Hypothalamus (tissue), 51 donors: ENCODE results near the gene CCDC177.

Source experiments
- DNase-seq, 51 donors: peaks; one replicate each; lab custom pipeline; 2025; lab: John Stamatoyannopoulos, UW

Gene CCDC177

DNA sequence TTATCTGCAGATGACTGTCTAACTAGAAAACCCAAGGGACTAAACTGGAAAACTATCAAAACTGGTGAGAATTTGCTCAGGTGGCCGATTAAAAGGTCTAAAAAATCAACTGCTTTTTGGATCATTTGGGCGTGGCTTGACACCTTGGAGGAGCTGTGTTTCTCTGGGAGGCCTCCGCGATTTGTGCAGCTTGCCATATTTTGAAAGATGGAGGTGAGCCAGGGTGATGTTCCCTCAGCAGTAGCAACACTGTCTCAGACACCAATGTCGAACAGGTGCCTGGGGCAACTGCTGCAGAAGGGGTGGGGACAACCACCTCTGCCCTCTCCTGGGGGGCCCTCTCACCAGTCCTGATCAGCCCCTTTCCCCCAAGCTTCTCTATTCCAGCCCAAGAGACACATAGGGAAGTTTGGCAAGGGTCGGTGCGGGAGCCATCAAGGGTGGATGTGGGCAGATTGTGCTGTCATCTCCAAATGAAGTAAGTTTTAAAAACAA is 3.8 kb downstream of the CCDC177 start:
- DNase-seq: no peak

DNA sequence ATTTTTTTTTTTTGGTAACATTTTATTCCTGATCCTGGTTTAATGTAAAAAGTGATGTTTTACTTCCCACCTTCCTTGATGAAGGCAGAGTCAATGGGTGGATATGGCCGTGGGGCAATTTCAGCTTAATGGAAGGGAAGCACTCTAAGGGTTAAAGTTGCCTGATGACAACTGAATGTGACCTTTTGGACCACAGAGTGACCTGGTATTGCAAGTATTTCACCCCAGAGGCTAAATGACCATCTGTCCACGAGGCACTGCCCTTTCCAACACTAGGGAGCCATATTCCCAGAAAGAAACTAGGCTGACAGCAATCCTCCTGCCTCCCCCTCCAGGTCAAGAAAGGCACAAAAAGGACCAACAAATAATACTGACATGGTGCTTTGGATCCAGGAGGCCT is 4.8 kb downstream of the CCDC177 start:
- DNase-seq: no peak

GRCh38 chr14:69567563-69567962 is 7.1 kb downstream of the CCDC177 start:
- DNase-seq: no peak

DNA sequence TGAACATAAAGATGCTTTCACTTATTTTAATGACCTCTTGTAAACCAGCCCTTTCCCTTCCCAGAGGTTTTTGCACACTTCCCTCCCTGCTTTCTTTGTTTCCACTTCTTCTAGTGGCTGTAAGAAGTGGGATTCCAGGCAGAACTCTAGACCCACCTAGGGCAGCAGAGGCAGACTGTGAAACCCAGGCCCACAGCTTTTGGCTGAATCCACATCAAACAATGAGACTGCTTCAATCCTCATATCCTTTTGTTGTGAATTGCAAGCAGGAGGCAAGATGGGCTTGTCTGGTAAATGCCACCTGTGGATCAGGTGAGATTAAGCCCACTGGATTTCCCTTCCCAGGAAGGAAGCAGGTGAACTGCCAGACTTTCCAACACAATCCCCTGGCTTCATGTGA is 12.8 kb downstream of the CCDC177 start:
- no peak for DNase-seq

DNA sequence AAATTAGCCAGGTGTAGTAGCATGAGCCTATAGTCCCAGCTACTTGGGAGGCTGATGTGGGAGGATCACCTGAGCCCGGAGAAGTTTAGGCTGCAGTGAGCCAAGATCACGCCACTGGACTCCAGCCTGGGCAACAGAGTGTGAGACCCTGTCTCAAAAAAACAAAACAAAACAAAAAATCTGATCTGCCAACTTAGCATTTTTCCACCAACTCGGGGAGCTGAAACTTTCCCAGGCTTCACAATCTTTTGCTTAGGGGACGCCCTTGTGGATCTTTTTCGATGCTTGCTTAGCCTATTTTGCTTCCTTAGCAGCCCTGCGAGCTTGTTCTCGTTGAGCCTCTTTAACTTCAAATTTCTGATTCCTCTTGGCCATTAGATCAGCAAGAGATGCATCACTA is 13.8 kb downstream of the CCDC177 start:
- DNase-seq: no peak

DNA sequence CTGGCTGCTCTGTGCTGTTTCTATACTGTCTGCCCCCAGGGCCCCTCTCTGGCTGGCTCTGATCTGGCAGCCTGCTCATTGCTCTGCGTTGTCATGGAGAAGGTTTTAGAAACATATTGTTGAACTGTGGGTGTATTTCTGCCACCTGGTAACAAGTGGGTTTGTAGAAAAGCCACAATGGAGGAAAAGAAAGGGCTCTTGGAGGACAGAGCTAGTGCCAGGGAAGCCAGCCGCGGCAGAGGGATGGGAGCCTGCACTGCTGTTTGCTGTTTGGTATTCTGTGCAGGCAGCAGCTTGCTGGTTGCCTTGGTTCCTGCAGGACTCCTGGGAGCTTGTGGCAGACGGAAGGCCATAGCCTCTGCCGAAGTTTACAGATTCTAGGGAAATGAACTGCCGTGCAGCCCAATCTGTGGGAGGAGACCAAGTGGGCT is 15.1 kb downstream of the CCDC177 start:
- peak in 37 of 51 donors; percentile 8 to 85 (median 57) for DNase-seq

DNA sequence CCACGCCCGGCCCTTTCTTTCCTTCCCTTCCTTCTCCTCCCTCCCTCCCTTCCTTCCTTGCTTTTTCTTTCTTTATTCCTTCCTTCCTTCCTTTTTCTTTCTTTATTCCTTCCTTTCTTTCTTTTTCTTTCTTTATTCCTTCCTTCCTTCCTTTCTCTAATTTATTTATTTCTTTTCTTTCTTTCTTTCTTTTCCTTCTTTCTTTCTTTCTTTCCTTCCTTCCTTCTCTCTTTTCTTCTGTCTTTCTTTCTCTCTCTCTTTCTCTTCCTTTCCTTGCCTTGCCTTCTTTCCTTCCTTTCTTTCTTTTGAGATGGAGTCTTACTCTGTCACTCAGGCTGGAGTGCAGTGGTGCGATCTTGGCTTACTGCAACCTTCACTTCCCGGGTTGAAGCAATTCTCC is 15.9 kb downstream of the CCDC177 start:
- DNase-seq: no peak

DNA sequence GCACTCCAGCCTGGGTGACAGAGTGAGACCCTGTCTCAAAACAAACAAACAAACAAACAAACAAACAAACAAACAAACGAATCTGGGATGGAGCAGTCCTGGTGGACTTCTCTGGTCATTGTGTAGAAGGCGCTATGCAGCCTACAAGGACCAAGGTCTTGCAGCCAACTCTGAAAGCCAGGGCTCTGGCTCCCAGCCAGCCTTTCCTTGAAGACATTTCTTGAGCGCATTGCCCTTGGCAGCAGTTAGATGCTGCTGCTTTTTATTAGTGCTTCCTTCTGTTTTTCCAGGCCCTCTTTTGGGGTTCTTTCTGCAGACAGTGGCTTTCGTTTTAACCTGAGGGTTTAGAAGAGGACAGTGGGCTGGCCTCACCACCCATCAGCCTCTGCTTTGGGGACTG is 20.2 kb downstream of the CCDC177 start:
- DNase-seq: peak in 21 of 51 donors; percentile 2 to 62 (median 24)

GRCh38 chr14:69553252-69553651 is 21.4 kb downstream of the CCDC177 start:
- DNase-seq: no peak

GRCh38 chr14:69551511-69551910 is 23.2 kb downstream of the CCDC177 start:
- DNase-seq: no peak

GRCh38 chr14:69548566-69548965 is 26.1 kb downstream of the CCDC177 start:
- peak in 1 of 51 donors; percentile 28 for DNase-seq

DNA sequence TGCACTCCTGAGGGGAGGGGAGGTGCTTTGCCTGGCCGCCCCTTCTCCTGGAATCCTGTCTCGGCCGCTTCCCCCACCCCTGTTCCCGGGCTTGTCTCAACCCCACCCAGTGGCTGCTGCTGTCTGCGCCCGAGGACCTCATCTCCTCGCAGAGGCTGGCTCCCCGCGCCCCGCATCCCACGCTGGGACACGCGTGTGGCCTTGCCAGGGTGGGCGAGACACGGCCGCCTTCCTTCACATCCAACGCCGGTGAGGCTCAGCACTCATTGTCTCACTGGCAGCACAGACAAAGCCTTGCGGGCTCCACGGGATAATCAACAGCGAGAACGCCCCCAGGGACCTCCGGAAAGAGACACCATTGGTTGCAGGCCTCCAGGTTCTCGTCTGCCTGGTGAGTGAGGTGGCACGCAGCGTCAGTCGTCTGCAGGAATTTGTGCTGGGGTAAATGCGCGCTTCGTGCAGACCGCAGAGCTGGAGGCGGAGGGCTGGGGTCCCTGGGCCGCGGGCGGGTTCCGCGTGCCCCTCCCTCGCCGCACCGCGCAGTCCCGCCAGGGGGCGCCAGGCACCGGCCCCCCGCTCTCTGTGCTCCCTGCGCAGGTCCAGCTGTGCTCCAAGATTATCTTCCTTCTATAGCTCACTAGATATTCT is 26.8 kb downstream of the CCDC177 start:
- peak in 19 of 51 donors; percentile 8 to 80 (median 29) for DNase-seq

- DNase-seq: peak in 24 of 51 donors; percentile 2 to 73 (median 20)
Measured at GRCh38 chr14:69543341-69544115, 31.1 kb downstream of the CCDC177 start.

GRCh38 chr14:69542311-69542710 is 32.4 kb downstream of the CCDC177 start:
- peak in 1 of 51 donors; percentile 28 for DNase-seq

DNA sequence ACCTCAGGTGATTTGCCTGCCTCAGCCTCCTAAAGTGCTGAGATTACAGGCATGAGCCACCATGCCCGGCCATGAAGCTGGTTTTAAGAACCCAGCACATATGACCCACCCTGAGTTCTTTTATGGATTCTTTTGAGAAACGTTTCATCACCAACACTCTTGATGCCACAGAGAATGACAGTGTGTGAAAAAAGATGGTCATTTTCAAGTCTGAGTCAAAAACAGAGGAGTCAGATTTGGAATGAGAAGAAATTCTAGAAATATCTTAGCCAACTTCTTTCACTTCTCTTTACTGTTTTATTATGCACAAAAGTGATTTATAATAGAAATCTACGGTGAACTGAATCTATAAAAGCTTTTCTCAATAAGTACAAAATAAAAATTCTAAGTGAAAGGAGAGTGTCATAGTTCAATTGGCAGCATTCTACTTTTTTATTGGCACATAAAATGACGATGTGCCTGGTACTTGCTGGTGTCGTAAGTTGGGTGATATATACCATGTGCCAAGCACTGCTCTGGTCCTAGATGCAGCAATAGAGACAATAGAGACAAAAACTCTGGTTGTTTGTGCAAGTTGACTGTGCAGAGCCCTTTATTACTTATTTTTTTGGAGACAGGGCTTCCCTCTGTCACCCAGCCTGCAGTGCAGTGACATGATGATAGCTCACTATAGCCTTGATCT is 33.9 kb downstream of the CCDC177 start:
- no peak for DNase-seq

GRCh38 chr14:69539631-69540410 is 34.9 kb downstream of the CCDC177 start:
- DNase-seq: no peak

GRCh38 chr14:69538766-69539165 is 35.9 kb downstream of the CCDC177 start:
- no peak for DNase-seq

GRCh38 chr14:69537900-69538299 is 36.8 kb downstream of the CCDC177 start:
- no peak for DNase-seq

DNA sequence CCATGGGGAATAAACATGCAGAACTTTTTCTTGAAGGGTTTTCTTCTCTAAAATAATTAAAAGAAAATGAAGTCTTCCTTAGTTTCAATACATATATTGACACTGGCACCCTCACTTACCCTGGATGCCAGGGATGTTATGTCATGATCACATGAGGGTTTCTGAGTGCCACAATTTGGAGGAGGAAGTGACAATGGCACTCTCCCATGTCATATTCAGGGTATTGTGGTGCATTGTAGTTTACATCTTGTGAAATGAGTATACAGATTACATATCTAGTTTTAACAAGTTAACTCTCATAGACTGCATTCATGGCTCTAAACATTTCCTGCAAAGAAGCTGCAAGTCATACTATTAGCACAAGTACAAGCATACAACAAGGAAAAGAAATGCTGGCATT is 37.7 kb downstream of the CCDC177 start:
- DNase-seq: no peak

GRCh38 chr14:69535230-69535848 is 39.3 kb downstream of the CCDC177 start:
- DNase-seq: peak in 32 of 51 donors; percentile 5 to 69 (median 30)
